Neural progenitor cell (in vitro differentiated cells): ENCODE data around the gene ZNF57.

Source experiments
- CTCF ChIP-seq: fragments of 200-600 bp; sonication (generic); IDR thresholded peaks from 2 replicates; pipeline ENCODE4 v1.5.1; 2017; ENCODE audit warnings: antibody characterized with exemption, mild to moderate bottlenecking
- EZH2 ChIP-seq: fragments of 200-600 bp; sonication (generic); IDR thresholded peaks from 2 replicates; pipeline ENCODE4 v1.6.1; 2017; ENCODE audit warnings: antibody characterized with exemption, mild to moderate bottlenecking, moderate library complexity

- no peak for TF ChIP-seq CTCF
- TF ChIP-seq EZH2 = no peak
These were observed 2.0 kb downstream of the ZNF57 start for GRCh38 chr19:2902590-2903218.
